ENCODE results near the gene GHR. TPM values are rescaled to one million over a fixed set of nuclear protein-coding genes. Genes with fewer than 3 reads are reported as not detected.
"Not testable (repeated sequence)": the region's sequence is repeated elsewhere in the genome, so short reads cannot be mapped to it uniquely, and the experiment has no call there.

Gene GHR
- total RNA-seq, 2 experiments from 2014 or later: not detected

DNA sequence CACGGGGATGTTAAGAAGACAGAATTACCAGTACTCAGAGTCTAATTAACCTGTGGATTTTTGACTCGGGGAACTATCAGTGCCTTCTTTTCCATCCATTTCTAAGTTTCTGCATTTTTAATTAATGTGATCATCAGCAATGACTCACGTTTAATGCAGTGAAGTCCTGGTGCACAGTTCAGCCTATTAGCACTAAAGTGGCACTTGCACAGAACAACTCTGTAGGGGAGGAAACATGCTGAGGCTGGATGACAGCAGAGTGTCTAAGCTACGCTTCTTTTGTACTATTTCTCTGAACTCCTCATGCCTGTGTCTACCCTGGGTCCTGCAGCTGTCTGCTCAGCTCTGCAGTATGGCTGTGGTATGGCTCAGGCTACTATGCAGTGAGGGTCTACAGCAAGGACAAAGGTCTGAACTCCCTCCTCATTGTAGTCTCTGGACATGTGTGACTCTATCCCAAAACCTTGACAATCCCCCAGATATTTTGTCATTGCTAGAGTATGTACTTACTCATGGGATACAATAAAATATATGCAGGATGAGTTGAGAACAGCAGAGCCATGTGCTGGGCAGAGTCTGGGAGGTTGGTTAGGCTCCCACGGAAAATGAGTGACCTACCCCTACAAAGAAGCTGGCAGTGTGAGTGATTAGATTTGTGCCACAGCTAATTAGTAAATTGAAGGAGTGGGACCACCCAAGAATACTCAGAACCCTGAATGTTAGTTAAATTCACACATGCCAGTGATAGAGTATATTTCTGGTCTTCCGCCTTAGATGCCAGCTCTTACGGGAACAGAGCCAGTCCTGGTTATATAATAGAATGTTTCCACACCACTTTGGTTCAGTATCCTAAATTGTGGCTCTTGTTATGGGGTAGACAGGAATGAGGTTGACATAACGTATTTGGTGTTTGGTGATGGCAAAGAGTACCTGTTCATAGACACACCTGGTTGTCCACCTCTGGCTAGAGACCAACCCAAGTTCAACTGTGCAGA lies 148.0 kb downstream of the GHR start:
- intact Hi-C loops (cut with micrococcal nuclease): no loop called here
- TF ChIP-seq CTCF (IDR thresholded peaks at IDR 0.05): no peak
- H3K27ac Mint-ChIP-seq: no peak overlapping the region
- H3K27me3 Mint-ChIP-seq: peaks cover 14% of the 10 kb centered on the region
- ChIA-PET CTCF (interaction anchor here (1.9 kb wide), 1 partner anchor 12 kb away, joined by 13 read pairs; no protein-coding TSS in a partner anchor), POLR2A (no interaction called here)
- H3K4me1 Mint-ChIP-seq (ENCODE audit: low read depth): no peaks in the 10 kb centered on the region
- H3K4me3 Mint-ChIP-seq: no peak overlapping the region
- no peak for ATAC-seq
- no peak for DNase-seq
- H3K36me3 Mint-ChIP-seq (ENCODE audit: low read depth): no peaks in the 10 kb centered on the region
- no peaks in the 10 kb centered on the region for H3K9me3 Mint-ChIP-seq

- Mint-ChIP-seq H3K9me3 (no peaks in the 10 kb centered on the region), H3K4me3 (no peak overlapping the region), H3K27me3 (peaks cover 14% of the 10 kb centered on the region), H3K27ac (no peak overlapping the region), H3K4me1 (ENCODE audit: low read depth) (no peaks in the 10 kb centered on the region), H3K36me3 (ENCODE audit: low read depth) (no peaks in the 10 kb centered on the region)
- DNase-seq (no peak), ATAC-seq (no peak)
- no peak for TF ChIP-seq CTCF (IDR thresholded peaks at IDR 0.05)
- ChIA-PET POLR2A (no interaction called here), CTCF (no interaction called here)
- intact Hi-C loops (cut with micrococcal nuclease): no loop called here
Measured at GRCh38 chr5:42572313-42572712, 149.1 kb downstream of the GHR start.

- H3K9me3 Mint-ChIP-seq: no peaks in the 10 kb centered on the region
- intact Hi-C loops (cut with micrococcal nuclease): no loop called here
- no peaks in the 10 kb centered on the region for H3K4me1 Mint-ChIP-seq (ENCODE audit: low read depth)
- TF ChIP-seq CTCF (IDR thresholded peaks at IDR 0.05): no peak
- ATAC-seq (no peak), DNase-seq (no peak)
- H3K36me3 Mint-ChIP-seq (ENCODE audit: low read depth): no peaks in the 10 kb centered on the region
- no peak overlapping the region for H3K4me3 Mint-ChIP-seq
- ChIA-PET POLR2A (no interaction called here), CTCF (no interaction called here)
- no peak overlapping the region for H3K27ac Mint-ChIP-seq
- peaks cover 14% of the 10 kb centered on the region for H3K27me3 Mint-ChIP-seq
Measured at GRCh38 chr5:42573386-42573785, 150.1 kb downstream of the GHR start.

GRCh38 chr5:42575914-42576313 lies 152.7 kb downstream of the GHR start:
- ATAC-seq; DNase-seq; CTCF ChIA-PET; intact Hi-C loops (cut with micrococcal nuclease); POLR2A ChIA-PET; H3K4me1 Mint-ChIP-seq (ENCODE audit: low read depth); H3K4me3 Mint-ChIP-seq; H3K9me3 Mint-ChIP-seq; H3K36me3 Mint-ChIP-seq (ENCODE audit: low read depth); H3K27ac Mint-ChIP-seq: not testable (repeated sequence)
- H3K27me3 Mint-ChIP-seq: peaks cover 13% of the 10 kb centered on the region

DNA sequence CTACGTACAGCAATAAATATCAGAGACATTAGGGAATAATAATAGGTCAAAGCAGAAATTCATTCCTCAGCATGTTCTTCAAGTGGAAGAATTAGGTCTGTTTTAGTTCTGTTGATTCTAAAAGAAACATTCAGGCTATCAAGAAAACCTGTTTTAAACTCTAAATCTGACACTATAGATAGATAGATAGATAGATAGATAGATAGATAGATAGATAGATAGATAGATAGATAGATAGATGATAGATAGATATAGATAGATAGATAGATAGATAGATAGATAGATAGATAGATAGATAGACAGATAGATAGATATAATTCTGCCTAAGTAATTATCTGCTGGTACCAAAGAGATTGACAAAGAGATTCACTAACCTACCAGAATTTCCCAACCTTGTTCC lies 155.7 kb downstream of the GHR start:
- H3K9me3 Mint-ChIP-seq; H3K4me3 Mint-ChIP-seq; ATAC-seq; H3K36me3 Mint-ChIP-seq (ENCODE audit: low read depth); POLR2A ChIA-PET; H3K4me1 Mint-ChIP-seq (ENCODE audit: low read depth); intact Hi-C loops (cut with micrococcal nuclease); DNase-seq; CTCF ChIA-PET; H3K27ac Mint-ChIP-seq: not testable (repeated sequence)
- H3K27me3 Mint-ChIP-seq: peaks cover 16% of the 10 kb centered on the region

DNA sequence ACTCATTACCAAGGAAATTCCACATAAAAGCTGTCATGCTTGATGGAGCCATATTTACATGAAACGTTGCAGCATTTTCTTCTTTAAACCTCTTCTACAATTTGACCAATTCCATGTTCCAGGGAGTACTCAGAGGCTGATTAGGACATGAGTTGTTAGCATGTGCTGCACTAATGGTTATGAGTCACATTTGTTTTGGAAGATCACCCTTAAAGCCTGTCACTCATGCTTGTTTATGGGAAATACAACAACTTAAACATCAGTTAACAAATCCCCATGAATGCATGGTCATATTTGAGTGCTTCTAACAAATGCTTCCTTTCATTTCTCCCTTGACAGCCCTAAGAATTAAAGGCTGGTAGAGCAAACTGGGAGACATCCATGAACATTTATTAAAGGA lies 156.1 kb downstream of the GHR start:
- Mint-ChIP-seq H3K9me3 (no peaks in the 10 kb centered on the region), H3K27ac (no peak overlapping the region), H3K4me1 (ENCODE audit: low read depth) (peaks cover 3% of the 10 kb centered on the region), H3K36me3 (ENCODE audit: low read depth) (no peaks in the 10 kb centered on the region), H3K27me3 (peaks cover 16% of the 10 kb centered on the region), H3K4me3 (no peak overlapping the region)
- DNase-seq: no peak
- intact Hi-C loops (cut with micrococcal nuclease): no loop called here
- no peak for ATAC-seq
- ChIA-PET POLR2A (no interaction called here), CTCF (no interaction called here)
- TF ChIP-seq CTCF (IDR thresholded peaks at IDR 0.05): no peak

All from activated CD8-positive, alpha-beta T cell treated with anti-CD3 and anti-CD28 coated beads for 36 hours (primary cell).